ENCODE data around the gene ERC2.

ERC2 gene

GRCh38 chr3:55691141-55691540 lies 777.1 kb downstream of the ERC2 start:
- no peak for TF ChIP-seq CTCF (IDR thresholded peaks at IDR 0.05; ENCODE audit: low read depth, low read length, missing control alignments)
- DNase-seq (ENCODE audit: extremely low read depth, low read depth) = no peak
- H3K4me3 ChIP-seq (replicated peaks; ENCODE audit: low read depth, low read length) = no peak overlapping the region

- no peak for TF ChIP-seq CTCF (IDR thresholded peaks at IDR 0.05; ENCODE audit: low read depth, low read length, missing control alignments)
- no peak for DNase-seq (ENCODE audit: extremely low read depth, low read depth)
- no peak overlapping the region for H3K4me3 ChIP-seq (replicated peaks; ENCODE audit: low read depth, low read length)
These were observed 777.5 kb downstream of the ERC2 start for GRCh38 chr3:55690726-55691125.

GRCh38 chr3:55690177-55690576 lies 778.1 kb downstream of the ERC2 start:
- no peak for DNase-seq (ENCODE audit: extremely low read depth, low read depth)
- no peak overlapping the region for H3K4me3 ChIP-seq (replicated peaks; ENCODE audit: low read depth, low read length)
- no peak for TF ChIP-seq CTCF (IDR thresholded peaks at IDR 0.05; ENCODE audit: low read depth, low read length, missing control alignments)

- TF ChIP-seq CTCF (IDR thresholded peaks at IDR 0.05; ENCODE audit: low read depth, low read length, missing control alignments) = no peak
These were observed 780.1 kb downstream of the ERC2 start for GRCh38 chr3:55688154-55688553.

GRCh38 chr3:55687526-55687925 lies 780.7 kb downstream of the ERC2 start:
- TF ChIP-seq CTCF (IDR thresholded peaks at IDR 0.05; ENCODE audit: low read depth, low read length, missing control alignments) = no peak
- no peak for DNase-seq (ENCODE audit: extremely low read depth, low read depth)
- H3K4me3 ChIP-seq (replicated peaks; ENCODE audit: low read depth, low read length) = no peak overlapping the region

More at GRCh38 chr3:55688154-55688553, 780.1 kb downstream of the ERC2 start:
- H3K4me3 ChIP-seq (replicated peaks; ENCODE audit: low read depth, low read length) = no peak overlapping the region
- DNase-seq (ENCODE audit: extremely low read depth, low read depth) = no peak

- no peak for TF ChIP-seq CTCF (IDR thresholded peaks at IDR 0.05; ENCODE audit: low read depth, low read length, missing control alignments)
- H3K4me3 ChIP-seq (replicated peaks; ENCODE audit: low read depth, low read length) = no peak overlapping the region
- DNase-seq (ENCODE audit: extremely low read depth, low read depth) = no peak
These were observed 781.6 kb downstream of the ERC2 start for GRCh38 chr3:55686426-55687254.
